Psoas muscle (tissue), 8 donors: ENCODE results near the gene GALNT13. TPM values are rescaled to one million over a fixed set of nuclear protein-coding genes. Genes with fewer than 3 reads are reported as not detected.

Source experiments
- ATAC-seq, 4 donors: fragments of 200-7000 bp; cut with Tn5 transposase; one replicate each; pipeline ENCODE4 v1.9.1; 2020; ENCODE audit warnings: moderate library complexity in 3 of 4, mild to moderate bottlenecking in 2 of 4
- DNase-seq, 2 donors: peaks; one replicate each; pipeline ENCODE4 v3.0.0-alpha.2; 2020
- H3K27ac ChIP-seq: fragments of 200-600 bp; one replicate; pipeline ENCODE4 v1.8.0; 2022
- H3K27me3 ChIP-seq, 3 donors: fragments of 200-600 bp in 1 of 3; one replicate each; pipeline versions ENCODE4 v1.6.1 to v1.8.0; 2013 to 2022; ENCODE audit warnings: low read length in 2 of 3, mild to moderate bottlenecking in 2 of 3, moderate library complexity in 1 of 3; ENCODE audit not compliant: insufficient read depth in 3 of 3
- H3K36me3 ChIP-seq, 2 donors: fragments of 200-600 bp in 1 of 2; one replicate each; pipeline versions ENCODE4 v1.6.1 to v1.8.0; 2013 to 2022; ENCODE audit warnings: low read depth in 1 of 2, mild to moderate bottlenecking in 1 of 2, moderate library complexity in 1 of 2; ENCODE audit not compliant: insufficient read depth in 1 of 2
- H3K4me1 ChIP-seq: fragments of 200-600 bp; one replicate; pipeline ENCODE4 v1.8.0; 2022
- H3K4me3 ChIP-seq: fragments of 200-600 bp; one replicate; pipeline ENCODE4 v1.8.0; 2022; ENCODE audit warnings: mild to moderate bottlenecking
- H3K9me3 ChIP-seq: fragments of 200-600 bp; one replicate; pipeline ENCODE4 v1.8.0; 2022
- CTCF ChIP-seq: fragments of 200-600 bp; IDR thresholded peaks from one replicate; pipeline ENCODE4 v1.8.0; 2022; ENCODE audit warnings: antibody characterized with exemption
- WGBS, 3 donors: extraction: QIAGEN DNeasy Blood & Tissue Kit; methylation state at CpG; one replicate each; pipeline versions ENCODE4 v1.1.6 to v1.1.7; 2013; 5-methylcytosine and 5-hydroxymethylcytosine counted together
- intact Hi-C, 2 donors: fragments of 100-400 bp; cut with DNase I; formaldehyde crosslinking; loops; one replicate each; pipeline versions ENCODE4 v1.11.0 to v1.14.2; 2022
- polyA plus RNA-seq, 3 donors: library from polyadenylated mRNA; stranded (reverse); fragments of 200-250 nt; gene quantifications; one replicate each; pipeline ENCODE4 v1.2.3, GENCODE V29; 2013
- total RNA-seq, 4 donors: library from RNA; stranded (reverse); fragmentation: NEBNext Ultra II Directional in 2 of 4; extraction: Animal tissue kit (Norgen Biotek cat#: 25700) in 2 of 4; gene quantifications; one replicate each; pipeline versions ENCODE4 v1.2.1 to v1.2.4, GENCODE V29; 2021 to 2023
- donor health status: healthy with polysubstance abuse.
- donor health status: DM: no; HTN: no; CAD: no; lungs with moderate emphysema.
- donor health status: Bipolar disorder and iron deficiency.
- donor health status: healthy.
- donor health status: DM: yes; HTN: yes; CAD: no.
- donor health status: DM: no; HTN: no; CAD: no.
- donor health status: DM: no; HTN: no; CAD: no.
- donor health status: DM: yes; HTN: yes; CAD: no.

GALNT13 gene
- total and polyA plus RNA-seq, 7 donors, result 0.06 TPM; not detected in 6

- no peak for TF ChIP-seq CTCF
- ATAC-seq (no peak), DNase-seq (no peak)
- no peaks in the 10 kb centered on the region for H3K9me3 ChIP-seq
- no peak overlapping the region for H3K27ac ChIP-seq
- H3K4me1 ChIP-seq, result no peaks in the 10 kb centered on the region
- intact Hi-C loops, result no loop called here
- no peak overlapping the region for H3K4me3 ChIP-seq
- H3K36me3 ChIP-seq, result no peaks in the 10 kb centered on the region
- no peaks in the 10 kb centered on the region for H3K27me3 ChIP-seq
Measured at GRCh38 chr2:154293864-154294263, 422.1 kb downstream of the GALNT13 start.

DNA sequence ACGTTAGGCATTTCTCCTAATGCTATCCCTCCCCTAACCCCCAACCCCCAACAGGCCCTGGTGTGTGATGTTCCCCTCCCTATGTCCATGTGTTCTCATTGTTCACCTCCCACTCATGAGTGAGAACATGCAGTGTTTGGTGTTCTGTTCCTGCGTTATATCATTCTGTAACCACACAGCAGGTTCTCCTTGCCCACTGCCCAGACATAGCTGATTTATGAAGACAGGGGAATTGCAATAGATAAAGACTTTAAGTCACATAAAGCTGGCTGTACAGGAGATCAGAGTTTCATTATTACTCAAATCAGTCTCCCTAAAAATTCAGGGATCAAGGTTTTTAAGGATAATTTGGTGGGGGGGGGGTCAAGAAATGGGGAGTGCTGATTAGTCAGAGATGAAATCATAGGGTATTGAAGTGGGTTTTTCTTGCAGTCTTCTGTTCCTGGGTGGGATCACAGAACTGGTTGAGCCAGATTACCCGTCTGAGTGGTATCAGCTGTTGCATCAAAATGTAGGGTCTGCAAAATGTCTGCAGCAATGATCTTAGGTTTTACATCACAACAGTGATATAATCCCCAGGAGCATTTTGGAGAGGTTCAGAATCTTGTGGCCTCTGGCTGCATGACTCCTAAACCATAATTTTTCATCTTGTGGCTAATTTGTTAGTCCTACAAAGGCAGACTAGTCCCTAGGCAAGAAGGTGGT lies 434.7 kb downstream of the GALNT13 start:
- no peak for TF ChIP-seq CTCF
- DNase-seq (no peak), ATAC-seq (no peak)
- WGBS, 3 donors, result 65 to 68% (median 66%) methylated on average over 3 of the region's 3 CpGs
- Histone ChIP-seq H3K9me3 (no peaks in the 10 kb centered on the region), H3K27me3 (no peaks in the 10 kb centered on the region), H3K4me3 (no peak overlapping the region), H3K27ac (no peak overlapping the region), H3K36me3 (no peaks in the 10 kb centered on the region), H3K4me1 (no peaks in the 10 kb centered on the region)
- intact Hi-C loops, result no loop called here

DNA sequence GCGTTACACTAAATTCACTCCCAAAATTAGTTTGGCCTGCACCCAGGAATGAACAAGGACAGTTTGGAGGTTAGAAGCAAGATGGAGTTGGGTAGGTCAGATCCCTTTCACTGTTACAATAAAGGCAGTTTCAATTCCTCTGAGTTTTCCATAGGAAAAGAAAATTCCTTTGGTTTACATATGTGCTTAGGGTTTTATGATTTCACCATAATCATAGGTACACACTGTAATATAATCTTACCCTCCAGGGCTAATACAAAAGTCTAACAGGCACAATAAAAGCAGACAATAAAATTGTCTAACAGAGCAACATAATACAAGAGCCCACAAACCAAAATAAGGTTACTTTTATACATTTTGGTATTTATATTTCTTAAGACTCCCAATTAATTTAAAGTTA lies 435.3 kb downstream of the GALNT13 start:
- Histone ChIP-seq H3K4me1 (no peaks in the 10 kb centered on the region), H3K4me3 (no peak overlapping the region), H3K27me3 (no peaks in the 10 kb centered on the region), H3K9me3 (no peaks in the 10 kb centered on the region), H3K36me3 (no peaks in the 10 kb centered on the region), H3K27ac (no peak overlapping the region)
- 40 to 48% (median 42%) methylated on average over 1 of the region's 1 CpG for WGBS, 3 donors
- DNase-seq (no peak), ATAC-seq (no peak)
- intact Hi-C loops, result no loop called here
- TF ChIP-seq CTCF, result no peak

DNA sequence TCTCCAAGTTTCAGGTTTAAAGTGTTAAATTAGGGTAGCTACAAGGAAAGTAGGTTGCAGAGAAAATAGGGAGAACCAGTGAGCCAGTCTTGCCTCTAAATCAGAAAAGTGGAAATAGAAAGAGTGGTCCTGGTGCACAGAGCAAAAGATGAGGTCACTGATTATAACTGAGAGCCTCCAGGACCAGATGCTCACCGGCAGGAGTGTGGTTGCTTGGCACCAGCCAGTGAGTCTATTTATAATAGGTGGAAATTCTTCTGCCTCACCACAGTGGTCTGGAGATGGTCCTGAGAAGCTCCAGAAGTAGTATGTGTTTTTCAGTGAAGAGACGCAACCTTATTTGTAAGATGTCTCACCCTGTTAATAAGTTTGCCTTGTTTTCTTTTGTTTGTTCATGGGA lies 452.9 kb downstream of the GALNT13 start:
- no peaks in the 10 kb centered on the region for H3K4me1 ChIP-seq
- WGBS, 3 donors, result 75 to 86% (median 75%) methylated on average over 2 of the region's 2 CpGs
- H3K36me3 ChIP-seq, result no peaks in the 10 kb centered on the region
- no peak overlapping the region for H3K4me3 ChIP-seq
- no peaks in the 10 kb centered on the region for H3K27me3 ChIP-seq
- DNase-seq, result no peak
- intact Hi-C loops, result no loop called here
- TF ChIP-seq CTCF, result no peak
- no peak for ATAC-seq
- H3K27ac ChIP-seq, result no peak overlapping the region
- no peaks in the 10 kb centered on the region for H3K9me3 ChIP-seq

- H3K4me3 ChIP-seq, result no peak overlapping the region
- ATAC-seq, result no peak
- intact Hi-C loops, result no loop called here
- H3K36me3 ChIP-seq, result no peaks in the 10 kb centered on the region
- no peaks in the 10 kb centered on the region for H3K9me3 ChIP-seq
- no peak for DNase-seq
- TF ChIP-seq CTCF, result no peak
- 83 to 97% (median 91%) methylated on average over 1 of the region's 1 CpG for WGBS, 3 donors
- no peak overlapping the region for H3K27ac ChIP-seq
- H3K27me3 ChIP-seq, result no peaks in the 10 kb centered on the region
- no peaks in the 10 kb centered on the region for H3K4me1 ChIP-seq
Measured at GRCh38 chr2:154329510-154329909, 457.8 kb downstream of the GALNT13 start.
